GM12891 (cell line): ENCODE results near the gene ZNF211.

ENCODE experiments used
- PAX5 ChIP-seq: IDR thresholded peaks from 2 replicates; pipeline ENCODE4 v1.6.1; 2011; ENCODE audit warnings: low read length, moderate library complexity, mild to moderate bottlenecking; ENCODE audit not compliant: insufficient read depth, severe bottlenecking
- POLR2A ChIP-seq: IDR thresholded peaks from 2 replicates; pipeline ENCODE4 v1.6.1; 2011; ENCODE audit warnings: low read depth, low read length, control low read depth
- POLR2AphosphoS5 ChIP-seq: IDR thresholded peaks from 2 replicates; pipeline ENCODE4 v1.6.1; 2011; ENCODE audit warnings: low read depth, low read length, control low read depth
- SPI1 ChIP-seq: IDR thresholded peaks from 2 replicates; pipeline ENCODE4 v1.6.1; 2011; ENCODE audit warnings: low read depth, low read length, control low read depth
- TAF1 ChIP-seq: IDR thresholded peaks from 2 replicates; pipeline ENCODE4 v1.6.1; 2011; ENCODE audit warnings: low read depth, low read length, control low read depth

DNA sequence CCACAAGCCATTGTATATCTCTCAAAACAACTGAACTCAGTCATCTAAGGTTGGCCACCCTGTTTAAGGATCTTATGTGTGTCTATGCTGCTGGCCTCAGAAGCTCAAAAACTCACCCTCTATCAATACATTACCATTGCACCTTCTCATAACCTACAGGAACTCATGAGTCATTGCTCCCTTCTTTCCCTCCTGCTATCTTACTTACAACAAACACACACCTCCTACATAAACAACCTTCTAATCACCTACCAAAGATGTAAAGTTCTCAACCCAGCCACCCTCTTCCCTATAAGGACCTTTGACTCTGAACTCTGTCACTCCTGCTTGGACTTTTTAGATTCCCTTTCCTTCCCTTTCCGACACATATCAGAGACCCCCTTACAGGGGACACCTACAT, 22.5 kb downstream of the ZNF211 start:
- TF ChIP-seq POLR2AphosphoS5 (no peak), POLR2A (no peak), TAF1 (no peak), SPI1 (no peak), PAX5 (no peak)
